Cardiac fibroblast (primary cell): Measurements from ENCODE around the gene DTX1.

Source experiments
- DNase-seq, 2 donors: peaks; one replicate each; pipeline versions ENCODE4 v3.0.0 to v3.0.0-alpha.2; 2010; ENCODE audit warnings: low read depth in 2 of 2
- H3K4me3 ChIP-seq, 2 donors: replicated peaks in 1 of 2; 1 replicate in 1 of 2; 2 replicates in 1 of 2; pipeline ENCODE4 v1.5.1; 2011; ENCODE audit warnings: low read depth in 2 of 2, low read length in 2 of 2, mild to moderate bottlenecking in 2 of 2, moderate library complexity in 1 of 2
- CTCF ChIP-seq: IDR thresholded peaks from one replicate; pipeline ENCODE4 v1.5.1; 2011; ENCODE audit warnings: low read depth, mild to moderate bottlenecking, low read length, inconsistent platforms

DTX1 gene

GRCh38 chr12:113120670-113121370 lies 64.3 kb downstream of the DTX1 start:
- no peak overlapping the region for H3K4me3 ChIP-seq
- DNase-seq, result no peak
- no peak for TF ChIP-seq CTCF

GRCh38 chr12:113127791-113128199 lies 71.3 kb downstream of the DTX1 start:
- TF ChIP-seq CTCF, result no peak
- no peak for DNase-seq
- H3K4me3 ChIP-seq, result no peak overlapping the region

- no peak overlapping the region for H3K4me3 ChIP-seq
- DNase-seq, result no peak
- no peak for TF ChIP-seq CTCF
Measured at GRCh38 chr12:113128802-113129663, 72.5 kb downstream of the DTX1 start.

- no peak overlapping the region for H3K4me3 ChIP-seq
- DNase-seq, result no peak
- no peak for TF ChIP-seq CTCF
Measured at GRCh38 chr12:113129664-113130456, 73.3 kb downstream of the DTX1 start.

- no peak overlapping the region for H3K4me3 ChIP-seq
- no peak for TF ChIP-seq CTCF
- DNase-seq, result no peak
Measured at GRCh38 chr12:113130457-113131135, 74.1 kb downstream of the DTX1 start.

DNA sequence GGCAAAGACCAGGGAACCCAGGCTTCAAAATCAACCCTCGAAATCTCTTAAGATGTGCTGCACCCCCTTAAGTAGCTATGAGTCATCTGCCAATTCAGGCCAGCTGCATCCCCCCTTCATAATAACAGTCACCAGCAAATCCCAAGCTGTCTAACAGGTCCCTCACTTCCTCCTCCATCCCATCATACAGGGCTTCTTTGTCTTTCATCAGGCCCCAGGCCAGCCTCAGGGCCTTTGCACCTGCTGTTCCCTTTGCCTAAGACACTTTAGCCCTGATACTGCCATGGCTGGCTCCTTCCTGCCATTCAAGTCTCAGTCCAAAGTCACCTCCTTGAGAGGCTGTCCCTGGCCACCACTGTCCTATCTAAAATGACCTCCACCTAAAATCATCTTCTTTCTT lies 75.0 kb downstream of the DTX1 start:
- H3K4me3 ChIP-seq, result no peak overlapping the region
- no peak for DNase-seq
- TF ChIP-seq CTCF, result no peak
